Activated gamma-delta T cell treated with Interleukin-2 at 50 U/mL for 16 hours (primary cell): ENCODE data around the gene RBM44.
"Not testable (repeated sequence)": the region's sequence is repeated elsewhere in the genome, so short reads cannot be mapped to it uniquely, and the experiment has no call there.

Experiments used
- DNase-seq: peaks from one replicate; pipeline ENCODE4 v3.0.0-alpha.2; 2020

The RBM44 gene

DNA sequence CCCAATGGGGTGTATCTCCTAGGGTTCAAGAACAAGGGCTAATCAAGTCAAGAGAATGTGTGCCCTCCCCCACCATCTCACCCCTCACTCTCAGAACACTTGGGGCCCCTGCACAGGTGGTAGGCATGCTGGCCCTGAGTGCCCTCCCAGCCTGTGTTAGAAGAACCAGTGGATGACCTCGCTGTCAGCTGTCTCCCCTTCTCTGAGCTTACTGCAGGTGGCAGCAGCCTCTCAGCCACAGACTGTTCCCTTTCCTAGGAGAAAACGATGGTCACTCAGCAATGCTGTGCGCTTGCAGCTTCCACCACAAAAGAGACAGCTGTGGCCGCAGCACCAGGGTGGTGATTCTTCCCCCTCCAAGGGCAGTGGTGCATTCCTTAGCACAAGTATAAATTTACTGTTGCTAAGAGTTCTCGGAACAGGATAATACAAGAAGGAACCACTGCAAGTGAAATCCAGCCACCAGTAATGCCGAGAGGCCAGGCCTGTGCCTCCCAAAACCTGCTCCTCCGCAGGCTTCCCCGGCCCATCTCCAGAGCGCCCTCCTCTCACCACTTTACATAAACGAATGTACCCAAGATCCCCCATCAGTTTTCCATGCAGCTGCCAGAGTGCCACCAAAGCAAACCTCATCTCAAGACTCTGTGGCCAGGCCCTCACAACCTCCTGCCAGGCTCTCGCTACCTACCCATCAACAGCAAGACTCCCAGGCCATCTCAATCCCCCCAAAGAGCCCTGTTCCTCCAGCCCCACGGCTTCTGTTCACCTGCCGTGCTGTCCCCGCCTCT lies 59.9 kb downstream of the RBM44 start:
- DNase-seq: no peak

DNA sequence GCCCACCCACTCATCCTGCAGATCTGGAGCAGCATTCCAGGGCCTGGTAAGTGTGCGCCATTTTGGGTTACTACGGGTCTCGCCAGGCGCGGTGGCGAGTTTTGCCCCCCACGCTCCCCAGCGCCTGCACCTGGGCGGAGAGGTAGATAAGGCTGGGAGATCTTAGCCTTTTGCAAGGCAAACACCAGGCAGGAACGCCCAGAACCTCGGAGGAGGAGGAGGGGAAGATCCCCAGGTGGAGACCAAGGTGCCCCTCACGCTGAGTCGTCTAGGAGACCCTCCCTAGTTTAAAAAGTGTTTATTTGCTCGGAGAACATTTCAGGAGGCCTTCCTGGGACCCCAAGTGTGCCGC lies 60.5 kb downstream of the RBM44 start:
- DNase-seq: no peak

DNA sequence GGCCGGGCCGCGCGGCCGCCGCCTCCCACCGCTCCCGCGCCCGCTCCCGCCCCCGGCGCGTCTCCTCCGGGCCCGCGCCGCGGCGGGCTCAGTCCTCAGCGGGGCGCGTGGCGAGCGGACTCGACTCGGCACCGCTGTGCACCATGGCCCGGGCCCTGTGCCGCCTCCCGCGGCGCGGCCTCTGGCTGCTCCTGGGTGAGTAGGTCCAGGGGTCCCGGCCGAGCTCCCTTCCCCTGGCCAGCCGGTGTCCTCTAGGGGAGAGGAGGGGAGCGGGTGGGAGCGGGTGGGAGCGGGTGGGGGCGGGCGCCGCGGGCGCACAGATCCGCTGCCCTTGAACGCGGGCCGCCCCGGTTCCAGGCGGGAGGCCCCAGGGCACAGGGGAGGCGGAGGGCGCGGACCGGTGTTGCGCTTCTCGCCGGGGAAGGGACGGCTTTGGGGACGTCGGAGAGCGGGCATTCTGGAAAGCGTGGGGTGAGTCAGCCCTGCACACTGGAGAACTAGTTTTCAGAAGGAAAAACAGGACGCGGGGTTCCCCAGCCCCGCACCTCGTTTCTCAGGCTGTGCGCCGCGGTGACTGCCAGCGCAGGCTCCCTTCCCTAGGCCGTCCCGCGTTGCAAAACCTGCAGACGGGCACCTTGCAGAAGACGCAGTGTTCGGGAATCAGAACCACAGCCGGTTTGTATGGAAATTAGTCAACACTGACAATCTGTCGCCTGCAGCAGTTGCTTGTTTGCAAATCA lies 61.1 kb downstream of the RBM44 start, which contains the start of gene RAMP1:
Gene RAMP1 (plus strand): TSS at position 91 of the 740 bp plus-strand sequence. CDS start 53 bp downstream, at position 144.
- DNase-seq: no peak

DNA sequence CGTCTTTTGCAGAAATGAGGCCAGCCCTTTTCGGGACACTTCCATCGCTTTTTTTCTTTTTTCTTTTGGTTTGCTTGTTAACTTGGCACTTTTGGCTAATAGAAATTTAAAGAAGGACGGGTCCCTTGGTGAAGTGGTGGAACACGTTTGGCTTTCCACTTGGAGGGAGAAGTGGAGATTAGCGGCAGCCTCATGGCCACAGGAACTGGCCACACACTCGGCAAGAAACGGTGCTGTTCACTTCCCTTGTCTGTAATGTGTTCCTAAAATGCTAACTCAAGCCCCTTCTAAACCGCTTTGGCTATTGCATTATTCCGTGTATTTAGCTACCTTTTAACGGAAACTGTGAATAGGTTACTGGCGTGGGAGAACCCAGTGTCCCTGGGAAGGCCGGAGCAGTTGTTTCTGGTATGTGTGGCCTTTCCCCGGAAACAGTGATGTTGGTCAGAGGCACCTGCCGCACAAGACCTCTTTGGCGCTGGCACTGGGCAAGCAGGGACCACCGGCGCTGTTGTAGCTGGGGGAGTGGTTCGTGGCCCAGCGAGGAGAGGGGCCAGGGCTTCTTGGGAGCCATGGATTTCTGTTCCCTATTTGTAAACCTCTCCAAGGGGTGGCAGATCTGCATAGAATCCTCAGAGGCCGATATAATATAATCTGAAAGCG lies 61.8 kb downstream of the RBM44 start:
- DNase-seq: no peak

DNA sequence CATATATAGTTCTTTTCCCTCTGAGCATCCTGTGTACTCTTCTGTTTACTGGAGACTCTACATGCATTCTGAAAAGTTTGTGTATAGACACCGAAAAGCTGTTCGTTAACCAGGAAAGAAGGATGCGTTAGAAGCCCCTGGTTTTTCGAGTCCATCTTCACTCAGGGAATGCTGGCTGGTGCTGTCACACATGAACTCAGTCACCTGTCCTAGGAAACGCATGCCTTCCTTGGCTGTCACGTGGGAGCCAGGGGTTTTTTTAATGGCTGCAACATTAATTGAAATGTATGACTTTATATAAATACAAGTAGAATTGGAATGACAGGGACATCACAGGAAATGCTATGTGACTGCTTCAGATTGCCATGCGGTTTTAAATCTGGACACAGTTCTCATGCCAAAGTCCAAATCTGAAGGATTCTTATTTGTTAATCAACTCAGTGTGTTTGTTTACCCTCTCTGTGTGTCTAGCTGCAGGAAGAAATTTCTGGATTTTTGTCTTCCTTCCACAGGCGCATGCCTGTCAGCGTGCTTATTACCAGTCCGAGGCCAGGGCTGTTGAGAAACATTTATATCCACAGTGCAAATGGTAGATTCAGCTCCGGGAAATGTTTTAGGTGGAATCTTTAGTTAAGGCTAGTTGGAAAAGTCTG lies 63.4 kb downstream of the RBM44 start:
- DNase-seq: no peak

- DNase-seq: no peak
Measured at GRCh38 chr2:237862528-237862895, 63.9 kb downstream of the RBM44 start.

DNA sequence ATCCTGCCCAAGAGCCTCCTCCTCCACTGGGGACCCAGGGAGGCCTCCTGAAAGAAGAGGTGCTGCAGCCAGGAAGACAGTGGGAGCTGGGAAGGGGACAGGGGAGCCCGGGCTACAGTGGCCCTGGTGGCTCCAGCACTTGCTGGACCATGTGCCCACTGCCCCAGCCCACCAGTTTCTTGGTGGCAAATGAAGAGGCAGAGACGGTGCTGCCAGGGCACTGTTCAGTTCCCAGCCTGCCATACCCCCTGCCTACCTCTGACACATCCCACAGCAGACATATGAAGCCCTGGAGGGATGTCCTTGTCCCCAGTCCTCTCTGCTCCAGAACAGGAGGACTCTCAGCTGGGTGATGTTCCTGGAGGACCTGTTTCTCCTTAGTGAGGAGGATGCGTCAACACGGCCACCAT lies 64.5 kb downstream of the RBM44 start:
- DNase-seq: no peak

DNA sequence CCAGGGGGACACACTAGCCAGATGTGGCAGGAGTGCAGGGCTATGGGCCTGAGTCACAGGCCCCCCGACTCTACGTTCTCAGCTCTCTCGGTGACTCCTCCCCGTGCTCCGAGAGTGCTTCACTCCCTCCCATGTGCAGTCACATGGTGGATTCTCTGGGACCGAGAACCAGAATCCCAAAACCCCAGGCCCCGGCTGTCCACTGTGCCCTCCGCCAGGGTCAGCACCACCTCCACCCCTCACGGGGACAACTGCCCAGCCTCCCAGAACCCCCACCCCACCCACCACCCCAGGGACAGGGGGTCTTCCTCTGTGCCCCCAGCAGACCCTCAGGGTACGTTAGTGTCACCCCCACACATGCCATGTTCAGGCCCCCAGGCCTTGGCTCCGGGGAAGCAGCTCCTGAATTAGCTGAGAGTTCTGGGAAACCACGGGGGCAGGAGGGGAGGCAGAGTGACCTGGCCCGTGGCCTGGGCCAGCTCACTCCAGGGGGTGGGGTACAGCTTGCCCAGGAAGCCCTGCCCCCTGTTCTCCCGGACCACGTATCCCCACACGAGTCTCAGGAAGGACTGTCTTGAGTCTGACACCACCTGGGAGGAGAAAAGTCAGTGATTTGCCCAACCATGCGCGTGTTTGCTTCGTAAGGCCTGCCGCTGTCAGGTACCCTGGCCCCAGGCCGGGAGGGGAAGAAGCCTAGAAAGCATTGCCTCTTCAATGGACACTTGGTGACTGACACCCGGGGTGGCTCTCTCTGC lies 65.3 kb downstream of the RBM44 start:
- DNase-seq: no peak

GRCh38 chr2:237864444-237864931 lies 65.9 kb downstream of the RBM44 start:
- DNase-seq: no peak

DNA sequence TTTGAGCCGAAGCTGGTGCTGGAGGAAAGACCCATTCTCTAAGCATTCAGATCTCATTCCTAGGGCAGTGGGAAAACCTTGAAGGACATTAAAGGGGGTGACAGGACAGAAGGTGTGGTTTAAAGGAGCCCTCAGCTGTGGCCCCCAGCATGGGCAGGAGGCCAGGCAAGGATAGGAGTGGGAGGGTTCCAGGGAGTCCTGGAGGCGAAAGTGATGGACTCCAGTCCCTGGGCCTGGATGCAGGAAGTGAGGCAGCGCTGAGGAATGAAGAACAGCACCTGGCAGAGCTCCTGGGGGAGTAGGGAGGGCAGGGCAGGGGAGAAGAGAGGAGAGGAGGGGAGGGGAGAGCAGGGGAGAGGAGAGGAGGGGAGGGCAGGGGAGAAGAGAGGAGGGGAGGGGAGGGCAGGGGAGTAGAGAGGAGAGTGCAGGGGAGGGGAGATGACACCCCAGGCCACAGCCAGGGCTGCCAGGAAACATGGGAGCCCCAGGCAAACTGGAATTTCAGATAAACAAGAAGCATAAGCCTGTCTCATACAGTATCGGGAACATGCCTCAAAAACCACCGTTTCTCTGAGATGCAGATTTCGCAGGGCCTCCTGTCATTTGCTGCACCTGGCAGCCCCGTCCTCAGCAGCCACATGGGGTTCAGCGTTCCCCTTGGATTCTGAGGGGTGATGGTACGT lies 66.5 kb downstream of the RBM44 start:
- no peak for DNase-seq

- DNase-seq: no peak
Measured at GRCh38 chr2:237865623-237866041, 67.1 kb downstream of the RBM44 start.

DNA sequence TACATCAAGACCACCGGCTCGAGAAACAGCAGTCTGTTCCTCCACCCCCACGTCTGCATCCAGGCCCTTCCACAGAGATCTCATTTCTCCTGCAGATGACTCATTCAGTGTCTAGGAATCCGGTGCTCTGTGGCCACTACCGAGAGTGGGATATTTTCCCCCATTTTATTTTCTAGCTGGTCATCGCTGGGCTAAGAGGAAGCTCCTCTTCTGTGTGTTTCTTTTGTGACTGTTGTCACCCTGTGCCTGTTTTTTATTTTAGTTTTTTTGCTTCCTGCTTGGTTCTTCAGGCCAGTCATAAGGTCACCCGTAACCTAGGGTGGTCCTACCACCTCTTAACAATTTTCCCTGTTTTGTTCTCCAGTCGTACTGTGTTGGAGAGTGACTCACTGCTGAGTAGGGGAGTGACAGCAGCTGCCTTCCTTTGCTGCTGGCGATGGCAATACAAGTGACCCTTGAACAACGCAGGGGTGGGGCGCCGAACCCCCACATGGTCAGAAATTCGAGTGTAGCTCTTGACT lies 67.6 kb downstream of the RBM44 start:
- no peak for DNase-seq

DNA sequence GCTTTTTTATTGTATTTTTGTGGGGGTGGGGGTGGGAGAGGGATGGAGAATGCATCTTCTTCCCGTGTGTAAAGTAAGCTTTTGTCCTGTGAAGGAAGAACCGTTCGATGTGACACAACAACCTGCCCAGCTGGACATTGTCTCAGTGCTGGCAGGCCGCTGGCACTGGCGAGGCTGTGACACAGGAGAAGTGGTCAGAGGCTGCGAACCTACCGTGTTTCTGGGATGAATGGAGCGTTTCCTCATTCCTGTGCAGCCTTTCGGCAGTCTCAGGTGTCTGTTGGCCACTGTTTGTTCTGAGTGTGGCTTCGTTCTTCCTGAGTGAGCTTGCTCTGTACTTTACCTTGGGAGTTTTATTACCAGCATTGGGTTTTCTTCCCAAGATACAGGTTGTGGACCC lies 68.9 kb downstream of the RBM44 start:
- DNase-seq: no peak

DNA sequence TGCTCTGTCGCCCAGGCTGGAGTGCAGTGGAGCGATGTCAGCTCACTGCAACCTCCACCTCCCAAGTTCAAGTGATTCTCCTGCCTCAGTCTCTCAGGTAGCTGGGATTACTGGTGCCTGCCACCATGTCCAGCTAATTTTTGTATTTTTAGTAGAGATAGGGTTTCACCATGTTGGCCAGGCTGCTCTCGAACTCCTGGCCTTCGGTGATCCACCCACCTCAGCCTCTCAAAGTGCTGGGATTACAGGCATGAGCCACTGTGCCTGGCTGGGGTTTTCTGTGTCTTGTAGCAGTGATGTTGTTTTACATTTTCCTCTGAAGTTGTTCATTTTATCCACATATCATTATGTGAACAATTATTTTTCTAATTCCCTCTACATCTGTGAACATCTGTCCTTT lies 69.5 kb downstream of the RBM44 start:
- DNase-seq: not testable (repeated sequence)

- no peak for DNase-seq
Measured at GRCh38 chr2:237868631-237869342, 70.2 kb downstream of the RBM44 start.

DNA sequence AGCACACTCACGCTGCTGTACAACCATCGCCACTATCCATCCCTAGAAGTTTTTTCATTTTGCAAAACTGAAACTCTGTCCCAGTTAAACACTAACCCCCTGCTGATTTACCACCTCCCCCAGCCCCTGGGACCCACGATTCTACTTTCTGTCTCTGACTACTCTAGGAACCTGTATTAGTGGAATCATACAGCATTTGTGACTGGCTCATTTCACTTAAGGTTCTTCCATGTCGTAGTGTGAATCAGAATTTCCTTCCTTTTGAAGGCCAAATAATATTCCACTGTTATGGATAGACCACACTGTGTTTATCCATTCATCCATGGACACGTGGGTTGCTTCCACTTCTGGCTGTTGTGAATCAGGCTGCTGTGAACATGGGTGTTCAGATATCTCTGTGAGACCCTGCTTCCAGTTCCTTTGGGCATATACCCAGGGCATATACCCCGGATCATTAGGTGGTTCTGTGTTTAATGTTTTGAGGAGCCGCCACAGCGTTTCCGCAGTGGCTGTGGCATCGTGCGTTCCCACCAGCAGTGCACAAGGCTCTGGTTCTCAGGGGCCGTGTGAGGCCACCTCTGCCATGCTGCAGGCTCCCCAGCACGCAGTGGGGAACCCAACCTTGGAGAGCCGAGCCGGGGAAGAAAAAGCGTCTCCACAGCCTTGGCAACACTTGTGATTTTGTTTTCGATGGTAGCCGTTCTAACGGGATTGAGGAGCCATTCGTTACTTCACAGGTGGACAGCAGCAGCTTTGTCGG lies 70.9 kb downstream of the RBM44 start:
- no peak for DNase-seq

DNA sequence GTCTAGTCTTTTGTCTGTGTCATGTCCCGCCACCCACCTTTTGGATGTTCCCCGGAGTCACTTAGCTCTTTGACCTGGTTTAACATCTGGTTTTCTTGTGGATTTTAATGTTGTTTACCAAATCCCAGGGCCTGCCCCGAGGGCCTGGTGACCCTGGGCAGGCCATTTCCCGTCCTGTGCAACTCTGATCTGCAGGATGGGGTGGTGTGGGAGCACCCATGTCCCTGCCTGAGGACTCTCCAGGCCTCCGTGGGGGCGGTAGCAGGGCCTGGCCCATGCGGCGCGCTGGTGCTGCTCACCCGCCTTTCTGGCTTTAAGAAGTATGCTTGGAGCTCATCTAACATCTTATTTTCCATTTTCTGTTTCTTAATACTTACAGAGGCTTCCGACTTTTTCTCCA lies 71.5 kb downstream of the RBM44 start:
- DNase-seq: no peak

DNA sequence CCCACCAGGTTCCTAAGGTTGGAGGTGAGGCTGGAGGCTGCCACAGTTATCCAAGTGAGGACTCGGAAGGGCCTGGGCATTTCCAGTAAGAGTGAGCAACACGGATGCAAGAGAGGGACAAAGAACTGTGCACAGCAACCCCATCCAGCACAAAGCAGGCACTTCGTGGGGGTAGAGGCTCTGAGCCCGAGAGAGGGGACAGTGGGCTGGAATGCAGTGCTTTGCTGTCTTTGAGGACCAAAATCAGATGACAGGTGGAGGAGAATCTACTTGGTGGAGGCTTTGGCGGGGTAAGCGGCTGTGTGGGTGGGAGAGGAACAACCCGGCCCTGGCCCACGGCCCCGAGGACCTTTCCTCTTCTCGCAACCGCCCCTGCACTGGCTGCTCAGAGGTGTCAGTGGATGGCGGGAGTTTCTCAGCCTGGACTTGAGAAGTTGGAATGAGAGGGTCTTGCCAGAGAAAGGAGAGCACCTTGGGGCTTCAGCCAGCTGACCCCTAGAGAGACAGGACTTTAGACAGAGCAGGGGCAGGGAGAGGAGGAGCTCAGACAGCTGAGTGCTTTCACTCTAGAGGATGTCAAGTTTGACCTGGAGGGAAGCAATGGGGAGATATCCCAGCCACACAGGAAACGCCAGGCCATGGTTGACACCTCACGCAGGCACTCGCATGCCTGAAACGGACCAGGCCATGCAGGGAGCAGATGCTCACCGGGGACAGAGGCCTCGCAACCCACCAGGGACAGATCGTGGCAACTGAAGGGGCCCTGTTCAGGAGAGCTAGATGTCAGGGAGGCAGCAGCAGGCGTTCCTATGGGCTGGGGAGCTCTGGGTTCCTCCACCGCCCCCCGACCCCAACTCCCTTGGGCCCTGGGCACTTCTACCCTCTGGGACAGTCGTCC lies 72.4 kb downstream of the RBM44 start:
- no peak for DNase-seq
